GM18508 (cell line): ENCODE results near the gene IFNG.
A peak's percentile ranks its signal among the peaks of the same experiment; 100 is the strongest.

Experiments used
- ATAC-seq: cut with Tn5 transposase; IDR thresholded peaks from one replicate; pipeline ENCODE4 v1.9.1; 2021; ENCODE audit warnings: moderate number of reproducible peaks; ENCODE audit not compliant: insufficient read depth, unreplicated experiment

IFNG gene

GRCh38 chr12:68169213-68169889 lies 9.8 kb upstream of the IFNG start:
- no peak for ATAC-seq

DNA sequence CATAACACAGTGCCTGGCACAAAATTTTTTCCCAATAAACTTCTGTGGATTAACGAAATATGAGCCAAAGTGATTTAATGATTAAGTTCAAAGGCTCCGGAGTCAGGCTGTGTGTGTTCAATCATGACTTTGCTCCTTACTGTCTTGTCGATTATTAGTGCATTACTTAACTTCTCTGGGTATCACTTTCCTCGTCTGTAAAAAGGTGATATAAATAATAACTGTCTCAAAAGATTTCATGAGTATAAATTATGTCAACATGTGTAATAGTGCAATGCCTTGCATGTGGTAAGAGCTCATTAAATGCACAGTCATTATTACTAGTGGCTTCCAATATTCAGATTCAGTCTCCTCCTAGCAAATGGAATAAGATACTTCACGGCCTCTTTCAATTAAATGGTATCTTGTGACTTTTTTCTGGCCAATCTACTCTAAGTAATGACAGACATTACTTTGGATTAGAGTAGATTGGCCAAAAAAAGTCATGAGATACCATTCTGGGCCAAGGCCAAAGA lies 6.8 kb upstream of the IFNG start:
- ATAC-seq, result no peak

DNA sequence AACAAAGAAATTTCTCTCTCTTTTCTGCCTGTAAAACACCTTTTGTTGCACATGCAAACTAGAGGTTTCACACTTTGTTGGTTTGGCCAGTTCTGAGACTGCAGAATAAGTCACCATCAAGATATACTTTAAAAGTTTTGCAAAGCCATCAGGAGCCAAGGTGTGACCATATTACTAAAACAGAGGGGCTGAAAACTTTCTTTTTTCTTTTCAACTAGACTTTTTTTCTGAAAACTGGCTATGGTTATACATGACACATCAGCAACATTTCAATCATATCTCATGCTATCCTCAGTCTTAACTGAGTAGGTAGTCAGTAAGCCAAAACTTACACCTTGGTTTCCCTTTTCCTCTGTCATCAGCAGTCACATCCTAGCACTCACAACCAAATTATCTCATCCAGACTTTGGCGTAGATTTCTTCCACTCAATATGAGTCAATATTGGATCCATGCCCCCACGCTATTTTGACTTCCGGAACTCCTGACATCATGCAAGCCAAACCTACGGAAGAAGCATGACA lies 4.1 kb upstream of the IFNG start:
- ATAC-seq, result peak; percentile 58

DNA sequence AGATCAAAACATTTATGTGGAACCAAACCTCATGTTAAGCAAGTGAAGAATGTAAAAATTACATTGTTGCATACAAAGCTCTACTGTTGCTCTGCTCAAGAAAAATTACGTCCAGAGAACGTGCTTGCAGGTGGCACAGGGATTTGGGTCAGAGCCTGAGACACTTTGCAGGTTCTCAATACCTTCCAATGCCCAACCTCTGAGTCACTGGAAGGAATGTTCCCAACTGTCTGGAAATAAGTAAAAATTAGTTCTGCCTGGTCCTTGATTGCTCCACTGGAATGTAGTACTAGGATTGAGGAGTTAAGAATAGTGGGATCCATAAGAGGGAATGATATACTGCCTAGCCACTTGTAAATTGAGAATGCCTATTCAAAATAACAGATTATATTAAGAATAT lies 2.8 kb upstream of the IFNG start:
- ATAC-seq, result no peak

DNA sequence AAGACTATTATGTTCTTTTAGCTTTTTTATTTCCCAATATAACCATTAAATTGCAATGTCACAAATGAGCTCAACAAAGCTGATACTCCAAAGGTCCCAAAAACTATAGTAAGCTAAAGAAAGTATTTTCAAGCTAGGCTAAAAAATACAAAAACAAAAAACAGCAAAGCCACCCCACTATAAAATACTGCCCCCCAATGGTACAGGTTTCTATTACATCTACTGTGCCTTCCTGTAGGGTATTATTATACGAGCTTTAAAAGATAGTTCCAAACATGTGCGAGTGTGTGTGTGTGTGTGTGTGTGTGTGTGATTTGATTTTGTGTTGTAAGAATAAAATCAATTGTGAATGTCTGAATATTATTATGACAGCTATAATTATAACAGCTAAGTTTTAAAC lies 1.1 kb downstream of the IFNG start:
- no peak for ATAC-seq

GRCh38 chr12:68157380-68157779 lies 2.2 kb downstream of the IFNG start:
- no peak for ATAC-seq

DNA sequence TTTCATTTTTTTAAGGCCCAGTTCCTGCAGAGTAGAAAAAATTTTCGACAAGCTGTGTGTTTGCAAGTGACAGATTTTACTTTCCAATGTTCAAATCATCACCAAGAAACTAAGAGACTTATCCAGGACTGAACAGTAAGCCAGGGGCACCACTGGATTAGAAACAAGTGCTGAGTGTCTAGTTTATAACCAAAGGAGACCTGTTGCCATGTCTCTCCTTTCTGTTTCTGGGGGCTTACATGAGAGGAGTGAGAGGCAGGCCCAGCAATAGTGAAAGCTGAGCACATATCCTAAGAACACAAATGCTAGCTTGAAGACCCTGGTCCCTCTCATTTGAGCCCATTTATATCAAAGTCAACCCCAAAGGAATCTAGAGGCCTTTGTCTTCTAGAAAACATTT lies 2.9 kb downstream of the IFNG start:
- ATAC-seq, result no peak

GRCh38 chr12:68154779-68155178 lies 4.8 kb downstream of the IFNG start:
- no peak for ATAC-seq

- no peak for ATAC-seq
Observed at GRCh38 chr12:68148261-68148951, 11.1 kb downstream of the IFNG start.

DNA sequence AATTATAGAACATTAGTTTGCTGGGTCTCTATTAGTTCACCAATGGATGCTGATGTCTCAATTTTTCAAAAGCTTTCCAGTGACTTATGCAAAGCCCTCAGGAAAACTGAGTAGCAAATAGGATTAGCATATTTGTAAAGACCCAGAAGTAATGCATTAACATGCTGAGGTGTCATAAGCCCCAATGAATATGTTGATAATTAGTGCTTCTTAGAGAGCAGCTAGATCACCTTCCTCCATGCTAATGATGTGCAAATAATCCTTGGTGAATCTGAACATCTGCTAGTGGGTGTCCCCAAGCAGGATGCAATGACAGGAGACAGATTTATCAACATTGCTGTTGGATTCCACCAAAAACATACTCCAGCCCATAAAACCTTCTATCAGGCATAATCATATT lies 19.0 kb downstream of the IFNG start:
- ATAC-seq, result no peak

GRCh38 chr12:68139941-68140340 lies 19.6 kb downstream of the IFNG start:
- ATAC-seq, result no peak

- ATAC-seq, result no peak
Observed at GRCh38 chr12:68139001-68139400, 20.5 kb downstream of the IFNG start.

GRCh38 chr12:68138480-68138879 lies 21.1 kb downstream of the IFNG start:
- ATAC-seq, result no peak

DNA sequence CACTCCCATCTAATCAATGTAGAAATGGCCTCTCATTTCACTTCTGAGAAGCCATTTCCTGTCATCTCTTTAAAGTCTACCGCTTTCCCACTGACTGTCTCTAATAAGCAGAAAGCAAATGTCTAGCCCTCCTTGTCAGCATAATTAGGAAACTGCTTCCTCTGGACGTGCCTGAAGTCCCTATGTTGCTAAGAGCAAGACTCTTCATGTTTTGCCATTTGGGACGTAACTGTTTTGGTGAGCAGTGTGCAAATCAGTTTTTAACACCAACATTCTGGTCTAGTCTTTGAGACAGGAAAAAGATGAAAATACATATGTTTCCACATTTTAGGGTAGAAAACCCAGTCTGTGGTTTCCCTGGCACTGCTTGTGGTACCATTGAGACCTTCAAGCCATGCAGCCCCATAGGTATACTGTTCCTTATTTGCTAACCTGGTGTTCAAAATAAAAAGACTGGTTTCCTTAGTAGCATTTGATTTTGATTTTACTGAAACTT lies 22.2 kb downstream of the IFNG start:
- ATAC-seq, result no peak

- ATAC-seq, result no peak
Observed at GRCh38 chr12:68135520-68135919, 24.0 kb downstream of the IFNG start.

GRCh38 chr12:68131867-68132414 lies 27.6 kb downstream of the IFNG start:
- no peak for ATAC-seq

DNA sequence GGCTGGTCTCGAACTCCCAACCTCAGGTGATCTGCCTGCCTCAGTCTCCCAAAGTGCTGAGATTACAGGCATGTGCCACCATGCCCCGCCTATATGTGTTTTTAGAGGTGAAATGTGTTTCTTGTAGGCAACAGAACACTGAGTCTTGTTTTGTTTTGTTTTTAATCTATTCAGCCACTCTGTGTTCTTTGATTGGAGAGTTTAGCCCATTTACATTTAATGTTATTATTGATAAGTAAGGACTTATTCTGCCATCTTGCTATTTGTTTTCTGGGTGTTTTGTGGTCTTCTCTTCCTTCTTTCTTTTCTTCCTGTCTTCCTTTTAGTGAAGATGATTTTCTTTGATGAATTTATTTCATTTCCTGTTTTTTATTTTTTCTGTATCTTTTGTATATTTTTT lies 29.6 kb downstream of the IFNG start:
- no peak for ATAC-seq

DNA sequence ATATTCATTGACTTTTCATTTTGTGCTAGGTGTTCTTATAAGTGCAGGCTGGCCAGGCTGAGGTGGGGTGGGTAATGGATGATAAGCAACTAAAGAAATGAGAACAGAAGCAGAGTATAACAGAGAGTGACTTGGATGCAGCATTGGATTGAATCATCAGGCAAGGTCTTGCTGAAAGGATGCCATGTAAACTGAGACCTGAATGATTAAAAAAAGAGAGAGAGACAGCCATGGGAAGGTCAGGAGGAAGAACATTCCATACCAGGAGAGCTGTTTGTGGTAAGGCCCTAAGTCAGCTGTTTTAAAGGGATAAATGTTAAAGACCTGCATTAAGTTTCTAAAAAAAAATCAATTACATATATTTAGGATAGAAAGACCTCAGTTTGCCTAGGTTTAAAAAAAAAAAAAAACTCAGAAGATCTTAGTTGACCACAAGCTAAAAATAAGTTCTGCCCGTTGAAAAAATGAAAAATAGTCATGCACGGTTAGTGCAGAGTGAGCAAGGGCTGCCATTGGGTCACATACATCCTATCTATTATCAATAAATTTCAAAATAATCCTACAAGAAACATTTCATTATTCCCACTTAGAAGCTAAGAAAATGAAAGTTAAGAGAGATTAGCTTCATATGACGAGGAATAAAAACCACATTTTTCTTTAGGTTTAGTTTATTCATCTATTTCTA lies 37.2 kb downstream of the IFNG start:
- ATAC-seq, result no peak

- no peak for ATAC-seq
Observed at GRCh38 chr12:68121143-68121542, 38.4 kb downstream of the IFNG start.

- ATAC-seq, result peak; percentile 86
Observed at GRCh38 chr12:68119724-68120211, 39.8 kb downstream of the IFNG start.
